ENCODE measurements around the gene FYCO1. TPM values are rescaled to one million over a fixed set of nuclear protein-coding genes. Genes with fewer than 3 reads are reported as not detected.

FYCO1 gene
- total and polyA plus RNA-seq, 2 of the 13 experiments (the other 11 are each of a cell fraction or from before 2014, with no cell fraction given): 2.7 to 4.2 TPM

DNA sequence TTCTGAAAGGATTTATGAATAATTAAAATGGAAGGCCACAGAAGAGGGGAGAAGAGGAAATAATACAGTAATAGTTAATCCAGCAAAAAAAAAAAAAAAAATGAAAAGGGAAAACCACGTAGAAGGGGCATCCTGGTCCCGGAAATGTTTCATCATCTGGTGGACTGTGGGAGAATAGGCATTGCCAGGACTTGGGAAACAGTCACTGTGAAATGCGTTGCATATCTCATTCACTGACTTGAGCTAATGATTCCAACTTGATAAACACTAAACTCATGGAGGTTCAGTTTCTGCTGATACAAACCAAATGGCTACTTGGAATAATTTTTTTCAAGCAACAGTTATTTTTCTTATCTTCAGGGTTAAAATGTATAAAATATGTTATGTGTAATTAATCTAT lies 28.5 kb upstream of the FYCO1 start (continued):
- TF ChIP-seq, protein P1, sequence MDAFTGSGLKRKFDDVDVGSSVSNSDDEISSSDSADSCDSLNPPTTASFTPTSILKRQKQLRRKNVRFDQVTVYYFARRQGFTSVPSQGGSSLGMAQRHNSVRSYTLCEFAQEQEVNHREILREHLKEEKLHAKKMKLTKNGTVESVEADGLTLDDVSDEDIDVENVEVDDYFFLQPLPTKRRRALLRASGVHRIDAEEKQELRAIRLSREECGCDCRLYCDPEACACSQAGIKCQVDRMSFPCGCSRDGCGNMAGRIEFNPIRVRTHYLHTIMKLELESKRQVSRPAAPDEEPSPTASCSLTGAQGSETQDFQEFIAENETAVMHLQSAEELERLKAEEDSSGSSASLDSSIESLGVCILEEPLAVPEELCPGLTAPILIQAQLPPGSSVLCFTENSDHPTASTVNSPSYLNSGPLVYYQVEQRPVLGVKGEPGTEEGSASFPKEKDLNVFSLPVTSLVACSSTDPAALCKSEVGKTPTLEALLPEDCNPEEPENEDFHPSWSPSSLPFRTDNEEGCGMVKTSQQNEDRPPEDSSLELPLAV (CRISPR knock-in tag; conservative IDR thresholded peaks at IDR 0.05; ENCODE audit: low read depth): no peak
- TF ChIP-seq, protein P2, sequence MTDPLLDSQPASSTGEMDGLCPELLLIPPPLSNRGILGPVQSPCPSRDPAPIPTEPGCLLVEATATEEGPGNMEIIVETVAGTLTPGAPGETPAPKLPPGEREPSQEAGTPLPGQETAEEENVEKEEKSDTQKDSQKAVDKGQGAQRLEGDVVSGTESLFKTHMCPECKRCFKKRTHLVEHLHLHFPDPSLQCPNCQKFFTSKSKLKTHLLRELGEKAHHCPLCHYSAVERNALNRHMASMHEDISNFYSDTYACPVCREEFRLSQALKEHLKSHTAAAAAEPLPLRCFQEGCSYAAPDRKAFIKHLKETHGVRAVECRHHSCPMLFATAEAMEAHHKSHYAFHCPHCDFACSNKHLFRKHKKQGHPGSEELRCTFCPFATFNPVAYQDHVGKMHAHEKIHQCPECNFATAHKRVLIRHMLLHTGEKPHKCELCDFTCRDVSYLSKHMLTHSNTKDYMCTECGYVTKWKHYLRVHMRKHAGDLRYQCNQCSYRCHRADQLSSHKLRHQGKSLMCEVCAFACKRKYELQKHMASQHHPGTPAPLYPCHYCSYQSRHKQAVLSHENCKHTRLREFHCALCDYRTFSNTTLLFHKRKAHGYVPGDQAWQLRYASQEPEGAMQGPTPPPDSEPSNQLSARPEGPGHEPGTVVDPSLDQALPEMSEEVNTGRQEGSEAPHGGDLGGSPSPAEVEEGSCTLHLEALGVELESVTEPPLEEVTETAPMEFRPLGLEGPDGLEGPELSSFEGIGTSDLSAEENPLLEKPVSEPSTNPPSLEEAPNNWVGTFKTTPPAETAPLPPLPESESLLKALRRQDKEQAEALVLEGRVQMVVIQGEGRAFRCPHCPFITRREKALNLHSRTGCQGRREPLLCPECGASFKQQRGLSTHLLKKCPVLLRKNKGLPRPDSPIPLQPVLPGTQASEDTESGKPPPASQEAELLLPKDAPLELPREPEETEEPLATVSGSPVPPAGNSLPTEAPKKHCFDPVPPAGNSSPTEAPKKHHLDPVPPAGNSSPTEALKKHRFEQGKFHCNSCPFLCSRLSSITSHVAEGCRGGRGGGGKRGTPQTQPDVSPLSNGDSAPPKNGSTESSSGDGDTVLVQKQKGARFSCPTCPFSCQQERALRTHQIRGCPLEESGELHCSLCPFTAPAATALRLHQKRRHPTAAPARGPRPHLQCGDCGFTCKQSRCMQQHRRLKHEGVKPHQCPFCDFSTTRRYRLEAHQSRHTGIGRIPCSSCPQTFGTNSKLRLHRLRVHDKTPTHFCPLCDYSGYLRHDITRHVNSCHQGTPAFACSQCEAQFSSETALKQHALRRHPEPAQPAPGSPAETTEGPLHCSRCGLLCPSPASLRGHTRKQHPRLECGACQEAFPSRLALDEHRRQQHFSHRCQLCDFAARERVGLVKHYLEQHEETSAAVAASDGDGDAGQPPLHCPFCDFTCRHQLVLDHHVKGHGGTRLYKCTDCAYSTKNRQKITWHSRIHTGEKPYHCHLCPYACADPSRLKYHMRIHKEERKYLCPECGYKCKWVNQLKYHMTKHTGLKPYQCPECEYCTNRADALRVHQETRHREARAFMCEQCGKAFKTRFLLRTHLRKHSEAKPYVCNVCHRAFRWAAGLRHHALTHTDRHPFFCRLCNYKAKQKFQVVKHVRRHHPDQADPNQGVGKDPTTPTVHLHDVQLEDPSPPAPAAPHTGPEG (CRISPR knock-in tag; IDR thresholded peaks at IDR 0.05): no peak
- TF ChIP-seq ZNF616 (CRISPR knock-in tag; IDR thresholded peaks at IDR 0.05; ENCODE audit: low read depth) (no peak), ZNF24 (IDR thresholded peaks at IDR 0.05) (no peak)

All from HepG2 (cell line).